HCT116 (cell line): ENCODE results near the gene MORN4.

Source experiments
- CBX3 ChIP-seq: IDR thresholded peaks from 2 replicates; pipeline ENCODE4 v1.6.1; 2012; ENCODE audit warnings: low read depth
- CEBPB ChIP-seq: IDR thresholded peaks from 2 replicates; pipeline ENCODE4 v1.6.1; 2012; ENCODE audit warnings: low read depth
- EZH2 ChIP-seq: fragments of 200-600 bp; sonication (generic); IDR thresholded peaks from 2 replicates; pipeline ENCODE4 v1.6.1; 2017; ENCODE audit warnings: antibody characterized with exemption, mixed run types
- EZH2phosphoT487 ChIP-seq: fragments of 200-600 bp; IDR thresholded peaks from 2 replicates; pipeline ENCODE4 v1.6.1; 2018; ENCODE audit warnings: antibody characterized with exemption, borderline replicate concordance
- FOSL1 ChIP-seq: IDR thresholded peaks from 2 replicates; pipeline ENCODE4 v1.6.1; 2012; ENCODE audit warnings: low read depth
- POLR2A ChIP-seq: IDR thresholded peaks from 2 replicates; pipeline ENCODE4 v1.7.0; 2011; ENCODE audit warnings: borderline replicate concordance; ENCODE audit not compliant: insufficient read depth, insufficient read length; ENCODE audit errors: extremely low read depth
- POLR2AphosphoS5 ChIP-seq: IDR thresholded peaks from 2 replicates; pipeline ENCODE4 v1.6.1; 2011; ENCODE audit warnings: mild to moderate bottlenecking, low read depth, low read length, moderate library complexity
- SP1 ChIP-seq: IDR thresholded peaks from 2 replicates; pipeline ENCODE4 v1.6.1; 2012; ENCODE audit warnings: low read depth
- YY1 ChIP-seq: IDR thresholded peaks from 2 replicates; pipeline ENCODE4 v1.6.1; 2011; ENCODE audit warnings: low read length, low read depth, moderate library complexity, mild to moderate bottlenecking; ENCODE audit not compliant: insufficient replicate concordance; ENCODE audit errors: extremely low read depth
- ZNF274 ChIP-seq: fragments of 200-500 bp; sonication (Bioruptor generic); IDR thresholded peaks from 2 replicates; pipeline ENCODE4 v1.6.1; 2014; ENCODE audit warnings: mild to moderate bottlenecking, low read depth, low read length, inconsistent platforms
- TF ChIP-seq, protein P1 (sequence below), 3 experiments: fragments of 200-600 bp in 1 of 3; sonication (generic) in 1 of 3; IDR thresholded peaks in 2 of 3; conservative IDR thresholded peaks in 1 of 3; 2 replicates each; pipeline ENCODE4 v1.5.1; 2012 to 2017; ENCODE audit warnings: low read depth in 2 of 3, low read length in 2 of 3, antibody characterized with exemption in 1 of 3, borderline replicate concordance in 1 of 3, control low read depth in 1 of 3, mild to moderate bottlenecking in 1 of 3, mixed read lengths in 1 of 3, mixed run types in 1 of 3, moderate library complexity in 1 of 3; ENCODE audit not compliant: insufficient read depth in 1 of 3
- TF ChIP-seq, protein P2 (sequence below): IDR thresholded peaks from 2 replicates; pipeline ENCODE4 v1.6.1; 2012; ENCODE audit warnings: low read depth
- TF ChIP-seq, protein P3 (sequence below): IDR thresholded peaks from 2 replicates; pipeline ENCODE4 v1.6.1; 2012

DNA sequence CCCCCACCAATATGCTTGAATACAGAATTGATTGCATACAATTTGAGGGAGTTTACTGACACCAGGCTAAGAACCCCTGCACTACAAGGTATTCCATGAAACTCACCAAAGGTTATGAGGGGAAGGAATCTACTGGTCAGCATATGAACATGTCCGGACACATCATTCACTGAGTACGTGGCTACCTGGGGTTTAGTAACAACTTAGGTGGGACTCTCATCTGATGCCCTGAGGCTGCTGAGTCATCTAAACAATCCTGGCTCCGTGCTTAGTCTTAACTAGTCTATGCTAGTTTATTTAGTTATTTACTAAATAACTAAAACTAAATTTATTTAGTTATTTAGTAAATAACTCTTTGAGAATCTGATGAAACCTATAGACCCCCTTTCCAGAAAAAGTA lies 18.5 kb upstream of the MORN4 start:
- TF ChIP-seq POLR2A (no peak), SP1 (peak; percentile 93), YY1 (peak; percentile 33), POLR2AphosphoS5 (peak; percentile 60), CBX3 (peak; percentile 94), EZH2 (no peak), EZH2phosphoT487 (no peak), CEBPB (peak; percentile 82), ZNF274 (no peak), FOSL1 (peak; percentile 91)
- TF ChIP-seq, protein P1, sequence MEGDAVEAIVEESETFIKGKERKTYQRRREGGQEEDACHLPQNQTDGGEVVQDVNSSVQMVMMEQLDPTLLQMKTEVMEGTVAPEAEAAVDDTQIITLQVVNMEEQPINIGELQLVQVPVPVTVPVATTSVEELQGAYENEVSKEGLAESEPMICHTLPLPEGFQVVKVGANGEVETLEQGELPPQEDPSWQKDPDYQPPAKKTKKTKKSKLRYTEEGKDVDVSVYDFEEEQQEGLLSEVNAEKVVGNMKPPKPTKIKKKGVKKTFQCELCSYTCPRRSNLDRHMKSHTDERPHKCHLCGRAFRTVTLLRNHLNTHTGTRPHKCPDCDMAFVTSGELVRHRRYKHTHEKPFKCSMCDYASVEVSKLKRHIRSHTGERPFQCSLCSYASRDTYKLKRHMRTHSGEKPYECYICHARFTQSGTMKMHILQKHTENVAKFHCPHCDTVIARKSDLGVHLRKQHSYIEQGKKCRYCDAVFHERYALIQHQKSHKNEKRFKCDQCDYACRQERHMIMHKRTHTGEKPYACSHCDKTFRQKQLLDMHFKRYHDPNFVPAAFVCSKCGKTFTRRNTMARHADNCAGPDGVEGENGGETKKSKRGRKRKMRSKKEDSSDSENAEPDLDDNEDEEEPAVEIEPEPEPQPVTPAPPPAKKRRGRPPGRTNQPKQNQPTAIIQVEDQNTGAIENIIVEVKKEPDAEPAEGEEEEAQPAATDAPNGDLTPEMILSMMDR (IDR thresholded peaks at IDR 0.05 in 2 of 3, conservative IDR thresholded peaks at IDR 0.05 in 1 of 3; ENCODE audit: borderline replicate concordance in 1 of 3, insufficient read depth in 1 of 3, low read depth in 2 of 3, low read length in 2 of 3): no peak
- TF ChIP-seq, protein P2, sequence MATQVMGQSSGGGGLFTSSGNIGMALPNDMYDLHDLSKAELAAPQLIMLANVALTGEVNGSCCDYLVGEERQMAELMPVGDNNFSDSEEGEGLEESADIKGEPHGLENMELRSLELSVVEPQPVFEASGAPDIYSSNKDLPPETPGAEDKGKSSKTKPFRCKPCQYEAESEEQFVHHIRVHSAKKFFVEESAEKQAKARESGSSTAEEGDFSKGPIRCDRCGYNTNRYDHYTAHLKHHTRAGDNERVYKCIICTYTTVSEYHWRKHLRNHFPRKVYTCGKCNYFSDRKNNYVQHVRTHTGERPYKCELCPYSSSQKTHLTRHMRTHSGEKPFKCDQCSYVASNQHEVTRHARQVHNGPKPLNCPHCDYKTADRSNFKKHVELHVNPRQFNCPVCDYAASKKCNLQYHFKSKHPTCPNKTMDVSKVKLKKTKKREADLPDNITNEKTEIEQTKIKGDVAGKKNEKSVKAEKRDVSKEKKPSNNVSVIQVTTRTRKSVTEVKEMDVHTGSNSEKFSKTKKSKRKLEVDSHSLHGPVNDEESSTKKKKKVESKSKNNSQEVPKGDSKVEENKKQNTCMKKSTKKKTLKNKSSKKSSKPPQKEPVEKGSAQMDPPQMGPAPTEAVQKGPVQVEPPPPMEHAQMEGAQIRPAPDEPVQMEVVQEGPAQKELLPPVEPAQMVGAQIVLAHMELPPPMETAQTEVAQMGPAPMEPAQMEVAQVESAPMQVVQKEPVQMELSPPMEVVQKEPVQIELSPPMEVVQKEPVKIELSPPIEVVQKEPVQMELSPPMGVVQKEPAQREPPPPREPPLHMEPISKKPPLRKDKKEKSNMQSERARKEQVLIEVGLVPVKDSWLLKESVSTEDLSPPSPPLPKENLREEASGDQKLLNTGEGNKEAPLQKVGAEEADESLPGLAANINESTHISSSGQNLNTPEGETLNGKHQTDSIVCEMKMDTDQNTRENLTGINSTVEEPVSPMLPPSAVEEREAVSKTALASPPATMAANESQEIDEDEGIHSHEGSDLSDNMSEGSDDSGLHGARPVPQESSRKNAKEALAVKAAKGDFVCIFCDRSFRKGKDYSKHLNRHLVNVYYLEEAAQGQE: no peak
- TF ChIP-seq, protein P3, sequence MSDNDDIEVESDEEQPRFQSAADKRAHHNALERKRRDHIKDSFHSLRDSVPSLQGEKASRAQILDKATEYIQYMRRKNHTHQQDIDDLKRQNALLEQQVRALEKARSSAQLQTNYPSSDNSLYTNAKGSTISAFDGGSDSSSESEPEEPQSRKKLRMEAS: peak; percentile 45; the same call in 1 of the 2 replicates
